HL-60/S4 (cell line): ENCODE data around the gene ZNF783.
"Not testable (repeated sequence)": the region's sequence is repeated elsewhere in the genome, so short reads cannot be mapped to it uniquely, and the experiment has no call there.

Source experiments
- in situ Hi-C: fragments of 300-500 bp; cut with MboI; formaldehyde crosslinking; loops from 2 replicates; pipeline ENCODE4 v1.14.3; 2022; ENCODE audit warnings: low sequenced_read_pairs

The ZNF783 gene

DNA sequence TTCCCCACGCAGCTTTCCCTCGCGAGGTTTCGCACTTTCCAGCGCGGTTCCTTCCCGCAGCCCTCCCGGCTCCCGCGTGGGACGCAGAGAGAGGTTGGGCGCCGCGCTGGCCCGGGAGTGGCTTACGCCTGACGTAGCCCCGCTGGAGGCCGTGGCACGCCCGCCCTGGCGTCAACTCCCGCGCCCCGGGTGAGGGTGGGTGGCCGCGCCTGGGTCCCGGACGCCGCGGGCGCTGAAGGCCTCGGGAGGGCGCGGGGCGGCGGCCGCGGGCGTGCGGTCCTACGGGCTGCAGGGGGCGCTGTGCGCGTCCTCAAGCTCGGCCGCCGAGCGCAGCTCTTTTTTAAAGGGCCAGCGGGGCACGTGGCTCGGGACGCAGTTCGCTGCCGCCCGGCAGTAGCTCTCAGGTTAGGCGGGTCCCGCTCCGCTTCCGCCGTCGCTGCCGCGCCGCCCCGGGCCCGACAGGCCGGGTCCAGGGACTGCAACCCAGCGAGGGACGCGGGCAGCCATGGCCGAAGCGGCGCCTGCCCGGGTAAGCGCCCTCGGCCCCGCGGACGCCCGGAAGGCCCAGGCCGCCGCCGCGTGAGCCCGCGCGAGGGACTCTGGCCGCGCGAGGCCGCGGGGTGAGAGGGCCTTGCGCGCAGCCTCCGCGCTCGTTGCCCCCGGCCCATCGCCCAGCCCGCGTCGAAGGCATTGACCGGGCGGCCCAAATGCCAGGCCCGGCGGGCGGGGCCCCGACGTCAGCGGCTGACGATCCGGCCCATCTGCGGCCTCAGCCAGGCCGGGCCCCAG lies at the start of gene ZNF783:
ZNF783 (plus strand) TSS at position 368 of the 789 bp plus-strand sequence; CDS start at position 506, 138 bp downstream.
- in situ Hi-C loops: no loop called here

DNA sequence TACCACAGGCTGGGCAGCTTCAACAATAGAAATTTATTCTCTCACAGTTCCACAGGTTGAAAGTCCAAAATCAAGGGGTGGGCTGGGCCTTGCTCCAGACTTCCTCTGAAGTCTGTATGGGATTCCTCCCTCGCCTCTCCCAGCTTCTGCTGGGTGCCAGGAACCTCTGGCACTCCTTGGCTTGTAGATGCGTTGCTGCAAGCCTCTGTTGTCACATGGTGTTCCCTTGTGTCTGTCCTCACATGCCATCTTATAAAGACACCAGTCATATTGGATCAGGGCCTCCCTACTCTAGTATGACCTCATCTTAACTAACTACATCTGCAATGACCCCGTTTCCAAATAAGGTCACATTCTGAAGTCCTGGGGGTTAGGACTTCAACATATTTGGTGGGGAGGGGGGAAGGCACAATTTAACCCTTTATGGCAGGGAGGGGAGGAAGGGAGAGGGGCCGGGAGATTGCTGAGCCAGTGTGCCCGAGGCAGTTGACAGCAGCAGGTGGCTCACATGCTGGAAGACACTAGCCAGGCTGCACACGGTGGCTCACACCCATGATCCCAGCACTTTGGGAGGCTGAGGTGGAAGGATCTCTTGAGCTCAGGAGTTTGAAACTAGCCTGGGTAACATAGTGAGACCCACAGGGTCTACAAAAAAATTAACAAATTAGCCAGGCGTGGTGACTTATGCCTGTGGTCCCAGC lies 47.8 kb upstream of the ZNF783 start:
- in situ Hi-C loops: no loop called here

DNA sequence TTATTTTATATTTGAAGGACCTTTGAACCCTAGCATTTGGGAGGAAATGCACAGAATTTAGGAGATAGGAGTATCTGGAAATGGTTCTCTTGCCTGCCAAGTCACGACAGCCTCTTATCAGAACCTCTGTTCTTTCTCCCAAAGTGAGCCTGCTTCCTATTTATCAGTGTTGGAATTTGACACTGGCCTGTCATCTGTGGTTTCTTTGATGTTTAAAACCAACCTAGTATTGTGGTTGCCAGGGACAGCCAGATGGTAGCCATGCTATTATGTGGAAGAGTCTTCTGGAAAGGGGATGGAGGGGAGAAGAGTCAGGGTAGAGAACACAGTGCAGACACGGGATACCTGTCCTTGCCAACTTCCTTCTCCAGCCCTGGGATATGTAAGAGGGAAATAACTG lies 45.6 kb upstream of the ZNF783 start:
- in situ Hi-C loops: no loop called here

DNA sequence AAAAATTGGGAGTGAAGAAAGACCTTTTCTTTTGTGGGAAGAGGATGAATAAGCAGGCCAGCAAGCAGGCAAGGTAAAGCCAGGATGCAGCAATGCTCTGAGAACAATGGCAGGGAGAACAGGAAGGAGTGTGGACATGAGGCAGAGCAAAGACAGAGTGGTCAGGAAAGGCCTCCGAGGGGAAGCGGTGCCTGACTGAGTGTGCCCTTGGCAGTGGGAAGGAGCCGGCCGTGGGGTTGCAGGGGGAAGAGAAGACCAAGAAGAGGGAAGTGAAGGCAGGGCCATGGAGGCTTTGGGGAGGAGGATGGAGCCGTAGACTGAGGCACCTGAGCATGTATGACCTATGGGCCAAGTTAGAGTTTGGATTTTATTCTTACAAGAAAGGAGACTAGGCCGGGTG lies 44.4 kb upstream of the ZNF783 start:
- in situ Hi-C loops: no loop called here

DNA sequence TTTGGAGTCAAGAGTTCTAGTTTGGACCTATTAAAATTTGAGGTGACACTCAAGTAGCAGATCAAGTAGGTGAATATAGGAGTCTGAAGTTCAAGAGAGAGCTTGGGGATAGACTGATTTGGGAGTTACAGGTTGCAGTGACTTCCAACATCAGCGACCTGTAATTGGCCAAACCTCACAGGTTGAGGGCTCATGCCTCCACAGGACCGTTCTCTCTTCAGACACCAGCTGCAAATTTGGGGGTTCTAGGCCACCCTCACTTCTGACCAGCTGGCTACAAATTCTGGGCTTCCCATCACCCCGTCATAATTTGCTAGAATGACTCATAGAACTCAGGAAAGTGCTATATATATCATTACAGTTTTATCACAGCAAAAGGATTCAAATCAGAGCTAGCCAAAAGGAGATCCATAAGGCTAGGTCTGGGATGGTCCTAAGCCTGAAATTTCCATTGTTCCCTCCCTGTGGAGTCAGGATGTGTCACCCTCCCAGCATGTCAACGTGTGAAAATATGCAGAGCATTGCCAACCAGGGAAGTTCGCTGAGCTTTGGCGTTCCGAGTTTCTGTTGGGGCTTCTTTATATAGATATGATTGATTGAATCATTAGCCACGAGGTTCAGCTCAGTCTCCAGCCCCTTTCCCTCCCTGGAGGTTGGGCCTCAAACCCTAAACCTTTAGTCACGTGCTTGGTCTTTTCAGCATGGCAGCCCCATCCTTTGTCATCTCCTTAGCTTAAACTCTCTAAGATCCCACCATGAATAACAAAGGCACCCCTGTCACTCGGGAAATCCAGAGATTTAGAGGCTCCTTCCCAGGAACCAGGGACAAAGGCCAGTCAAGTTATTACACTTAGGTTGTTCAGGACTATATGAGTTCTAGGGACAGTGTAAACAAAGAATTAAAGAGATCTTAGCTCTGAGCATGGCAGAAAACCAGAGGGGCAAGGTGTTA lies 43.3 kb upstream of the ZNF783 start:
- in situ Hi-C loops: no loop called here

DNA sequence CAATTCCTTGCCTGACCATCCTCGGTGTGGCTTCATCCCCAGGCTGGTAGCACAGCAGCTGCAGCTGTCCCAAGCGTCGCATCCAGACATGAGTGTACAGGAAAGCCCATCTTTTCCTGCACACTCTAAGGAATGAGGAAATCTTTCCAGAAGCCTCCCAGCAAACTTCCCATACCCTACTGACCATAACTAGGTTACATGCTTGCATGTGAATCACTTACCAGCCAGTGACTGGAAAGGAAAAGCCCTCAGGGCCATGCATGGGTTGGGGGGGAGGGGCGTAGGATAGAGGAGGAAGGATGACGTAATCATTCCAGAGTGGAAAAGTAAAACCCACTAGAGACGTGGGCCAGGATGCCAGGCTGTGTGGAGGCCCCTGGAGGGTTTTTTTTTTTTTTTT lies 41.5 kb upstream of the ZNF783 start:
- in situ Hi-C loops: no loop called here

DNA sequence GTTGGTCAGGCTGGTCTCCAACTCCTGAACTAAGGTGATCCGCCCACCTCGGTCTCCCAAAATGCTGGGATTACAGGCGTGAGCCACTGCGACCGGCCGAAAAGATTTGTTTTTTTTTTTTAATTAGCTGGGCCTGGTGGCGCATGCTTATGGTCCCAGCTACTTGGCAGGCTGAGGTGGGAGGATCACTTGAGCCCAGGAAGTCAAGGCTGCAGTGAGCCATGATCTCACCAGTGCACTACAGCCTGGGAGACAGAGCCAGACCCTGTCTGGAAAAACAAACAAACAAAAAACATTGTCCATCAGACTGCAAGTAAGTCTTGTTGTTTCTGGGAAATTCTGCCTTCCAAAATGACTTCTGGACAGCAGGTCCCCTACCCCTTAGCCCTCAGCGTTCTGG lies 38.8 kb upstream of the ZNF783 start:
- in situ Hi-C loops: no loop called here

DNA sequence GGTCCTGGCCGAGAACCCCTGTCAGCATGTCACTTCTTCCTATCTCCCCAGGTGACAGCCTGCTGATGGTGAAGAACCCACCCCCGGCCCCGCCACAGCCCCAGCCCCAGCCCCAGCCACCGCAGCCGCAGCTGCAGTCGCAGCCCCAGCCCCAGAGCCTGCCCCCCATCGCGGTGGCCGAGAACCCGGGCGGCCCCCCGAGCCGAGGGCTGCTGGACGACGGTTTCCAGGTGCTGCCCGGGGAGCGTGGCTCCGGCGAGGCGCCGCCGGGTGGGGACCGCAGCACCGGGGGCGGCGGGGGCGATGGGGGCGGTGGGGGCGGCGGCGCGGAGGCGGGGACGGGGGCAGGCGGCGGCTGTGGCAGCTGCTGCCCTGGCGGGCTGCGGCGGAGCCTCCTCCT lies 38.2 kb upstream of the ZNF783 start:
- in situ Hi-C loops: no loop called here

DNA sequence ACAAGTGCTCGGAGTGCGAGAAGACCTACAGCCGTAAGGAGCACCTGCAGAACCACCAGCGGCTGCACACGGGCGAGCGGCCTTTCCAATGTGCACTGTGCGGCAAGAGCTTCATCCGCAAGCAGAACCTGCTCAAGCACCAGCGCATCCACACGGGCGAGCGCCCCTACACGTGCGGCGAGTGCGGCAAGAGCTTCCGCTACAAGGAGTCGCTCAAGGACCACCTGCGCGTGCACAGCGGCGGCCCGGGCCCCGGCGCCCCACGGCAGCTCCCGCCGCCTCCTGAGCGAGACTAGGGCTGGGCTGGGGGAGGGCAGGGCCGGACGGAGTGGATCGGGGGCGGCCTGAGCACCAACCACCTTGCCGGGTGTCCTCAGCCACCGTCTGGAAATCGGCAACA lies 37.6 kb upstream of the ZNF783 start:
- in situ Hi-C loops: no loop called here

DNA sequence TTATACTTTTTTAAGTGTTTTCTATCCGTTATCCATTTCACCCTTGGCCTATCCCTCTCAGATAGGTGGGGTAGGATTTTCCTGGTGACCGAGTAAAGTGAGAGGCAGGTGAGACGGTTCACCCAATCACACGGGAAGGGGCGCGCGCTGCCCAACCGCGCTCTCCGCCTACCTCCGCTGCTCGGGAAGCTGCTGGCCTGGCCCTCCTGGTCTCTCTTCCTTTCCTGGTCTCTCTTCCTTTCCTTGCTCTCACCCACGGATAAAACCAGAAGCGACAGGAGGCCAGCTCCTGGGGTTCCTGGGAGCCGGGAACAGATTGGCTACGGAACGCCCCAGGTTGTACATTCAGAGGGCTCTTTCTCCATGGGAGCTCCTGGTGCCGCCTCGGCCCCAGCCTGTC lies 36.9 kb upstream of the ZNF783 start:
- in situ Hi-C loops: no loop called here

DNA sequence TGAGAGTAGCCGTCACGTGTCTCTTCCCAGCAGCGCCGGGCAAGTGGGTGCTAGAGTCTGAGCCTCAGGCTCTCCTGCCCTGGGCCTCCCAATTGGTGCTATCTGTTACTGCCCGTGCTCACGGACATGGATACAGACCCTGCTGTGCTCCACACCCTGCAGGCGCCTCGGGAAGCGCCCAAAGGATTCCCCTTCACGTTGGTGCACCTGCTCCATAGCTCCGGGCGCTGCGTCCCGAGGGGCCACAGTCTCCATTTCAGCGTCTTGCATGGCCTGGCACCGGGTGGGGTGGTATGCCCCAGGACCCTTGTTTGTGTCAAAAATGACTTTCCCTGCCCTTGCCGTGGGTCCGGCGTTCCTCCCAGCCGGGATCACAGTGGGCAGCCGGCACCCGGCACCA lies 36.3 kb upstream of the ZNF783 start:
- in situ Hi-C loops: no loop called here

DNA sequence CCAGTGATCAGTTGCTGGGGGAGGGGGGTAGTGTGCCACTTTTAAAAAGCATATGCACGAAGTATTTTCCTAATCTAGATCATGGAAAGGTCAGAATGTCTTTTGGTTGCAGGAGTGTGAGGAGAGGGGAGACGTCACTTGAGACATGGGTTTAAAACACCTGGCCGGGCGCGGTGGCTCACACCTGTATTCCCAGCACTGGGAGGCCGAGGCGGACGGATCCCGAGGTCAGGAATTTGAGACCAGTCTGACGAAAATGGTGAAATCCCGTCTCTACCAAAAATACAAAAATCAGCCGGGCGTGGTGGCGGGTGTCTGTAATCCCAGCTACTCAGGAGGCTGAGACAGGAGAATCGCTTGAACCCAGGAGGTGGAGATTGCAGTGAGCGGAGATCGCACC lies 35.6 kb upstream of the ZNF783 start:
- in situ Hi-C loops: not testable (repeated sequence)

DNA sequence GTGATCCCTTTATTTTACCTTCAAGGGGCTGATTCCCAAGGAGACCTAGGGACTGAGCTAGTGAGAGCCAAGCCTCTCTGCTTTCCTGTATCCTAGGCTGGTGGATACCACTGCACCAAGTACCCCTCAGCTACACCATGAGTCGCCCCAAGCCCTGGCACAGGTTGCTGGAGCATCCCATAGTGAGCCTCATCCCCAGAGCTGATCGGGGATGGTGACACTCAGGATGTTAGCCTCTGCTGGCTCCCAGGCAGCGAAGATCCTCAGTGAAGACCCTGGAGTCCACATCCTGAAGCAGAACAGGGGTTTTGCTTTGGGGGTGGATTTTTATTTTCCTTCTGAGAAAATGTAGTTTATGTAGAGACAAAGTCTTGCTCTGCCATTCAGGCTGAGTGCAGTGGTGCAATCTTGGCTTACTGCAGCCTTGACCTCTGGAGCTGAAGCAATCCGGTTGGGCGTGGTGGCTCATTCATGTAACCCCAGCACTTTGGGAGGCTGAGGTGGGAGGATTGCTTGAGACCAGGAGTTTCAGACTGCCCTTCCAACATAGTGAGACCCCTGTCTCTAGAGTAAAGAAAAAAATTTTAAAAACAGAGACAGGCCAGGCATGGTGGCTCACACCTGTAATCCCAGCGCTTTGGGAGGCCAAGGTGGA lies 35.0 kb upstream of the ZNF783 start:
- in situ Hi-C loops: no loop called here

DNA sequence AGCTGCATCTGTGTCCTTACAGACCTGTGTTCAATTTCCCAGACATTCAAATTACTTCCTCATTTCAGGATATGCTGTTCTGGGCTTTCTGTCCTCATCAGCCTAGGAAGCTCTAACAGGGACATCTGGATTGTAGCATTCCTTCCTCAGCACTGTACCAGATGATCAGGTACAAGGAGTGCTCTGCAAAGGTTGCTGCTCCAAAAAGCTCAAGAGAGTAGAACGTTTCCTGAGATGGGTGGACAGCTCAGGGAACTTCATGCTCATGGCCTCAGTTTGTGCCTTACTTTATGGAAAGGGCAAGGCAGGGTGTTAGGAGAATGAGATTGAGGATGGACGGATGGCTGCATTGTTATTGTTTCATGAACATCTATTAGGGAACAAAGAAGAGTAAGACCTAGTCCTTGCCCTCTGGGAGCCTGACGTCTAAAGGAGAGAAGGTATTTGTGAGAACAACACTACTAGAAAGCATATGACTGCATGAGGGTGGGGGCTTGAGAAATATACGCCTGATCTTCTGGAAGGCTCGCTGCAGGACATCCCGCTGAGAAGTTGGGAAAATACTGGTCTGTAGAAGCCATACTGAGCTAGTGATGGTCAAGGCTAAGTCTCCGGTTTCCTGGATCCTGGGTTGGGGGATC lies 33.0 kb upstream of the ZNF783 start:
- in situ Hi-C loops: no loop called here

DNA sequence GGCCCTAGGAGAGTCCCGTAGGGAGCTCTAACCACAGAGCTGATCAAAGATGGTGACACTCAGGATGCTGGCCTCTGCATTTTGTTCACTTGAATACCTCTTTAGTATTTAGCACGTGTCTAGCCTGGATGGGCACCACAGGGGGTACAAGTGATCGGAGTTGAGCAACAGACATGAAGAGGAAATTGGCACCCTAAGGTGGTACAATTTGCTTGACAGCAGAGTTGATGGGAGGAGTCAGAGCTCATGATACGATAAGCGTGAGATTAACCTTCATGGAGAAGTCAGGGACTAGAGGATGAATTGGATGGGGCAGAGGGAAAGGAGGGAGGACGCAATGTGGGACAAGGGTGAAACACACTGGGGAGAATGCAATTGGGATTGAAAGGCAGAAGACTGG lies 32.5 kb upstream of the ZNF783 start:
- in situ Hi-C loops: no loop called here

DNA sequence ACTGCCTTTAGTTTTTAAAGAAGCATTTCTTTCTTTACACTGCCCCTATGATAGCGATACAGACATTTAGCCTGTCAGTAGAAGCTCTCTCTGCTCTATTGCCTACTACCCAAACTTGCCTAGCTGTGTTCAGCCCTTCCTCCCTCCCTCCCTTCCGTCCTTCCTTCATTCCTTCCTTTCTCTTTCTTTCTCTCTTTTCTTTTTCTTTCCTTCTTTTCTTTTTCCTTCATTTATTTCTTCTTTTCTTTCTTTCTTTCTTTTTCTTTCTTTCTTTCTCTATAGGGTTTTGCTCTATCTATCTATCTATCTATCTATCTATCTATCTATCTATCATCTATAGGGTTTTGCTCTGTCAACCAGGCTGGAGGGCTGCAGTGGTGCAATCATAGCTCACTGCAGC lies 29.6 kb upstream of the ZNF783 start:
- in situ Hi-C loops: no loop called here

DNA sequence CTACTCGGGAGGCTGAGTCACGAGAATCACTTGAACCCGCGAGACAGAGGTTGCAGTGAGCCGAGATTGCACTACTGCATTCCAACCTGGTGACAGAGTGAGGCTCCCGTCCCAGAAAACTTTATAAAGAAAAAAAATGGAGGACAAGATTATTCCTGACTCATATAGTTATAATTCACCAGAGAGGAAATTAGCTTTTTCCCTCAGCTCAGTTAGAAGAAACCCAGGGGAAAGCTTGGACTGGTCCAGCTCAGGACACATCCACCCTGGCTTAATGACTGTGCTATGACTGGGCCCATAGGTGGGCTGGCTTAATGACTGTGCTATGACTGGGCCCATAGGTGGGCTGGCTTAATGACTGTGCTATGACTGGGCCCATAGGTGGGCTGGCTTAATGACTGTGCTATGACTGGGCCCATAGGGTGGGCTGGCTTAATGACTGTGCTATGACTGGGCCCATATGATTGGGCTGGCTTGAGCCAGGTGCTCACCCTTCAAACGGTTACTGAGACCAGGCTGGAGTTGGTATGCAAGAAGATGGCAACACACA lies 28.3 kb upstream of the ZNF783 start:
- in situ Hi-C loops: not testable (repeated sequence)

DNA sequence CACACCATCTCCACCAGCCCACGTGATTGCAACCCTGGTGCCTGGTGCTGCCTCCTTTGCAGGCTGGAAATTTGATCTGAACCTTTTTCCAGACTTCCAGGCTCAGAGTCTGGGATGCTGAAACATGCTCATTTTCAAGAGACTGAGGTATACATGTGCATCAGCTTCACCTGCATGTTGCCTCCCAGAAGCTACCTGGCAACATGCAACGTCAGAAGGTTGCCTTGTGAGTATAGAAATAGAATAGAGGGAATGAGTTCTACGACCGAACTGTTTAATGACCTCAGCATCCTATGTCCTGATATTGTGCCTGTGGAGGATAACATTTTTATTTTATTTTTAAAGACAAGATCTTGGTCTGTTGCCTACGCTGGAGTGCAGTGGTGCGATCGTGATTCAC lies 24.5 kb upstream of the ZNF783 start:
- in situ Hi-C loops: no loop called here

DNA sequence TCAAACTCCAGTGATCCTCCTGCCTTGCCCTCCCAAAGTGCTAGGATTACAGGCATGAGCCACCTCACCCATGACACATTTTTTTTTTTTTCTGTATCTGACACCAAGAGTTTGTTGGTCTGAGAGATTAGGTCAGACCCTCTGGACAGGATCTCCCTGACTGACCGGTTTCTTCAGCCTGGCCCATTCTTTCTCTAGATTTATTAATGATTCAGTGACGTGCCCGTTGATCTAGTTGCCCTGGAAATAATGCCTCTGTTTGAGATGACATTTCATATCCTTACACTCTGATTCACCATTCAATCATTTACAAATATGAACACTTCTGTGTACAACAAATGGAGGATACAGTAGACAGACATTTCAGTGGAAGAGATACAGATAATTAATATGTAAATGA lies 23.9 kb upstream of the ZNF783 start:
- in situ Hi-C loops: no loop called here
